Type B pancreatic cell (in vitro differentiated cells): ENCODE data around the gene HAPLN2. TPM values are rescaled to one million over a fixed set of nuclear protein-coding genes. Genes with fewer than 3 reads are reported as not detected.

Experiments used
- DNase-seq: peaks from one replicate; pipeline ENCODE4 v3.0.0; 2021; ENCODE audit warnings: mixed read lengths; ENCODE audit not compliant: unreplicated experiment; ENCODE audit errors: extremely low spot score
- H3K27ac Mint-ChIP-seq: 2 replicates; pipeline ENCODE4 v1.8.0; 2021; ENCODE audit warnings: mild to moderate bottlenecking, mixed read lengths
- H3K27me3 Mint-ChIP-seq: 2 replicates; pipeline ENCODE4 v1.8.0; 2021; ENCODE audit warnings: mixed read lengths
- H3K36me3 Mint-ChIP-seq: 2 replicates; pipeline ENCODE4 v1.8.0; 2021; ENCODE audit warnings: mixed read lengths
- H3K4me1 Mint-ChIP-seq: one replicate; pipeline ENCODE4 v1.8.0; 2021; ENCODE audit warnings: mixed read lengths; ENCODE audit not compliant: unreplicated experiment
- H3K4me3 Mint-ChIP-seq: 2 replicates; pipeline ENCODE4 v1.8.0; 2021; ENCODE audit warnings: mild to moderate bottlenecking, mixed read lengths
- H3K9me3 Mint-ChIP-seq: 2 replicates; pipeline ENCODE4 v1.8.0; 2021; ENCODE audit warnings: mixed read lengths
- CTCF ChIP-seq: fragments of 200-600 bp; sonication (generic); conservative IDR thresholded peaks from 2 replicates; pipeline ENCODE4 v1.5.0; 2021; ENCODE audit warnings: antibody characterized with exemption, mild to moderate bottlenecking
- total RNA-seq: library from RNA; stranded (reverse); gene quantifications from 2 replicates; pipeline ENCODE4 v1.2.1, GENCODE V29; 2021; ENCODE audit warnings: low replicate concordance

The HAPLN2 gene
- total RNA-seq, 1 donor from 2014 or later: not detected

- TF ChIP-seq CTCF: no peak
- H3K4me1 Mint-ChIP-seq: peaks cover 5% of the 10 kb centered on the region
- H3K27me3 Mint-ChIP-seq: peaks cover 89% of the 10 kb centered on the region
- no peak overlapping the region for H3K27ac Mint-ChIP-seq
- no peak for DNase-seq
- no peak overlapping the region for H3K4me3 Mint-ChIP-seq
- no peaks in the 10 kb centered on the region for H3K36me3 Mint-ChIP-seq
- H3K9me3 Mint-ChIP-seq: no peaks in the 10 kb centered on the region
Measured at GRCh38 chr1:156638189-156638985, 19.2 kb downstream of the HAPLN2 start.

- no peak overlapping the region for H3K27ac Mint-ChIP-seq
- no peak for DNase-seq
- no peak overlapping the region for H3K4me3 Mint-ChIP-seq
- no peaks in the 10 kb centered on the region for H3K36me3 Mint-ChIP-seq
- no peak for TF ChIP-seq CTCF
- H3K4me1 Mint-ChIP-seq: peaks cover 5% of the 10 kb centered on the region
- peaks cover 90% of the 10 kb centered on the region for H3K27me3 Mint-ChIP-seq
- H3K9me3 Mint-ChIP-seq: no peaks in the 10 kb centered on the region
Measured at GRCh38 chr1:156639601-156640101, 20.4 kb downstream of the HAPLN2 start.

GRCh38 chr1:156640842-156641706 is 21.9 kb downstream of the HAPLN2 start:
- no peak for DNase-seq
- TF ChIP-seq CTCF: no peak
- H3K9me3 Mint-ChIP-seq: no peaks in the 10 kb centered on the region
- H3K4me1 Mint-ChIP-seq: peaks cover 5% of the 10 kb centered on the region
- peaks cover 92% of the 10 kb centered on the region for H3K27me3 Mint-ChIP-seq
- peak overlapping the region; percentile 80 for H3K4me3 Mint-ChIP-seq
- H3K36me3 Mint-ChIP-seq: no peaks in the 10 kb centered on the region
- H3K27ac Mint-ChIP-seq: peak overlapping the region; percentile 11

- H3K27me3 Mint-ChIP-seq: peaks cover 88% of the 10 kb centered on the region
- H3K9me3 Mint-ChIP-seq: no peaks in the 10 kb centered on the region
- H3K36me3 Mint-ChIP-seq: no peaks in the 10 kb centered on the region
- H3K4me3 Mint-ChIP-seq: peak within 1 kb of the TSS; percentile 82
- H3K4me1 Mint-ChIP-seq: peaks cover 5% of the 10 kb centered on the region
- H3K27ac Mint-ChIP-seq: peak within 1 kb of the TSS; percentile 11
- TF ChIP-seq CTCF: no peak
- DNase-seq: no peak
Measured at GRCh38 chr1:156641761-156642264, 22.6 kb downstream of the HAPLN2 start, which contains the start of gene BCAN. TSS of gene BCAN (plus strand) at chr1:156642117. CDS start at chr1:156646055, 3,938 bp downstream.

- no peak for DNase-seq
- peak overlapping the region; percentile 82 for H3K4me3 Mint-ChIP-seq
- no peaks in the 10 kb centered on the region for H3K9me3 Mint-ChIP-seq
- H3K36me3 Mint-ChIP-seq: no peaks in the 10 kb centered on the region
- H3K27ac Mint-ChIP-seq: no peak overlapping the region
- no peak for TF ChIP-seq CTCF
- peaks cover 89% of the 10 kb centered on the region for H3K27me3 Mint-ChIP-seq
- peaks cover 5% of the 10 kb centered on the region for H3K4me1 Mint-ChIP-seq
Measured at GRCh38 chr1:156642265-156643048, 23.2 kb downstream of the HAPLN2 start.
